Choroid plexus epithelial cell (primary cell): Measurements from ENCODE around the gene C11orf91.

Experiments
- DNase-seq: peaks from one replicate; pipeline ENCODE4 v3.0.0-alpha.2; 2010; ENCODE audit warnings: low read depth
- H3K4me3 ChIP-seq: 2 replicates; pipeline ENCODE4 v1.5.1; 2011; ENCODE audit warnings: low read depth, mild to moderate bottlenecking, control low read depth, low read length, moderate library complexity
- TF ChIP-seq, protein P1 (sequence below): conservative IDR thresholded peaks from 2 replicates; pipeline ENCODE4 v1.5.1; 2011; ENCODE audit warnings: low read depth, mild to moderate bottlenecking, control low read depth, inconsistent platforms, low read length, moderate library complexity

C11orf91 gene

DNA sequence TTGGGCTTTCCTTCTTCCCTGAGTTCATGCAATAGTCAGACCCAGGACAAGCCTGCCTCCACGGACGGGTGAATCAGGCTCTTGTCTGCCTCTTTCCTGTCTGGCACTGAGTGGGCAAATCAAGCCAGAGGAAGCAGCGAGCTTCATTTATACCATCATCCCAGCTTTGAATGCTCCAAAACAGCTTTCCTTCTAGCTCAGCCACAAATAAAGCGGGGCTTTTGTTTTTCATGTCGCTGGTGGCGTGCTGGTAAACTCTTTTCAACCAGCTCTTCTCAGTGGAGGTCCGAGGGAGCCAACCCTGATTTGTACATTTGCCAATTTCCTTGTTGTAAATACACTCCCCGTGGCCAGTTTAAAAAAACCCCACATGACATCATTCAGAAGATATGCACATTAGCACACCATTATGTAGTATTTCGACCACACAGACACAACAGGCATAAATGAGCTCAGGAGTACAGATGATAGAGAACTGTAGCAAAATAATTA, 8.6 kb downstream of the C11orf91 start:
- TF ChIP-seq, protein P1, sequence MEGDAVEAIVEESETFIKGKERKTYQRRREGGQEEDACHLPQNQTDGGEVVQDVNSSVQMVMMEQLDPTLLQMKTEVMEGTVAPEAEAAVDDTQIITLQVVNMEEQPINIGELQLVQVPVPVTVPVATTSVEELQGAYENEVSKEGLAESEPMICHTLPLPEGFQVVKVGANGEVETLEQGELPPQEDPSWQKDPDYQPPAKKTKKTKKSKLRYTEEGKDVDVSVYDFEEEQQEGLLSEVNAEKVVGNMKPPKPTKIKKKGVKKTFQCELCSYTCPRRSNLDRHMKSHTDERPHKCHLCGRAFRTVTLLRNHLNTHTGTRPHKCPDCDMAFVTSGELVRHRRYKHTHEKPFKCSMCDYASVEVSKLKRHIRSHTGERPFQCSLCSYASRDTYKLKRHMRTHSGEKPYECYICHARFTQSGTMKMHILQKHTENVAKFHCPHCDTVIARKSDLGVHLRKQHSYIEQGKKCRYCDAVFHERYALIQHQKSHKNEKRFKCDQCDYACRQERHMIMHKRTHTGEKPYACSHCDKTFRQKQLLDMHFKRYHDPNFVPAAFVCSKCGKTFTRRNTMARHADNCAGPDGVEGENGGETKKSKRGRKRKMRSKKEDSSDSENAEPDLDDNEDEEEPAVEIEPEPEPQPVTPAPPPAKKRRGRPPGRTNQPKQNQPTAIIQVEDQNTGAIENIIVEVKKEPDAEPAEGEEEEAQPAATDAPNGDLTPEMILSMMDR: no peak
- DNase-seq: peak; percentile 99
- peak overlapping the region; percentile 25 for H3K4me3 ChIP-seq

DNA sequence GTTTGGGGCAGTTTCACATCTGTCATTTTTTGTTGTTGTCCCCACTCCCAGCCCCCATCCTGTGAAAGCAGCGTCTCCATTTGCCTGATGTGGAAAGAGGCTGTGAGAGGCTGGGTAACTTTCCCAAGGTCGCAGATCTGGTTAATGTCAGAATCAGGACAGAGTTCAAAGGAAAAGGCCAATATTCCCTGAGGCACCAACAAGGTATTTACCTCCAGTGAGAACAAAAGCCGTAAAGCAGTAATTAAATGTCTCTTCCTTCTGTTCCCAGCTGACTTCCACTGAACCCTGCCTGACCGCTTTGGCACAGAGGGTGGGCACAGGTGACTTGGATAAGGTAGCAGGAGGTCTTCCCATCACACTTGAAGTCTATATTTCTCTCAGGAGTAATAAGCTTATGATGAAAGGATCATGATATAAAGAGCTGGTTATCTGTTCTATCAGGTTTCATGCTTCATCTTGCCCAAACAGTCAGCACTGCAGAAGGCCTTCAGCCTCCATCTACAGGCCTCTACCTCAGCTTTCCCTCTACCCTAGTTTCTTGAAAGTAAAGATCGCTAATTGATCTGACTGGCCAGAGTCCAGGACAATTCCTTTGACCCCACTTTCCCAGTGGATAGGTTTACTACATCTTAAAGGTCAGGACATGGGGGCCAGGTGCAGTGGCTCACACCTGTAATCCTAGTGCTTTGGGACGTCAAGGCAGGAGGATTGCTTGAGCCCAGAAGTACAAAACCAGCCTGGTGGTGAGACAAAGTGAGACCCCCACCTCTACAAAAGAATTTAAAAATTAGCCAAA, 9.4 kb downstream of the C11orf91 start:
- no peak for DNase-seq
- no peak overlapping the region for H3K4me3 ChIP-seq
- TF ChIP-seq, protein P1: no peak

DNA sequence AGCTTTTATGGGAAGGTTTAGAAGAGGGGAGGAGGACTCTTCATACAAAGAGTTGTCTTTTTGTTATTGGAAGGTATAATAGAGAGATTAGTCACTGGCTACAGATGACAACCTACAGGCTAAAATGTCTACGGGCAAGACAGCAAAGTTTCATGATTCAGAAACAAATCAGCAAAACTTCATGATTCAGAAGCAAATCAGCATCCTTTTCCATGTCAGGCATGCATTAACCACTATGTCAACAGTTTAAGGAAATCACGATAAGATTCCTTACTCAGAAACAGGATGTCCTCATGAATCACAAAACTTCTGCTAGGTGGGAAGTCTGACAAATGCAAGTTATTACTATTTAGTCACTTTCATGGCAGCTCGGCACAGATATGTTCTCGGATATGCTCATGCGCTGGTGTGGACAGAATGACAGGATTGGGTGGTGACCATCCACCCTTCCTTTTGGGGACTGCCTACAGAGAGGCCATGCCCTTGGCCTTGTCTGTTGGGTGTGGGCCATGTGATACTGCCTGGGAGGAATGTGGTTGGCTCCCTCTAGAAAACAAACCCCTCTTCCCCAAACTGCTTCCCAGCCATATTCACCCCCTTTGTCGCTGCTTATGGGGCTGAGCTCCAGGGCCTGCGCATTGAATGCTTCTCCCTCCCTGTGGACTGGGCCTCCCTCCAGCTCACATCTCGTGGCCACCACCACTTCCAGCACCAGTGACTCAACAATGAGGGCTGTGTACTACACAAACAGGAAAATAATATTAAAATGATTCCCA, 10.1 kb downstream of the C11orf91 start:
- peak; percentile 94 for DNase-seq
- TF ChIP-seq, protein P1: no peak
- no peak overlapping the region for H3K4me3 ChIP-seq

DNA sequence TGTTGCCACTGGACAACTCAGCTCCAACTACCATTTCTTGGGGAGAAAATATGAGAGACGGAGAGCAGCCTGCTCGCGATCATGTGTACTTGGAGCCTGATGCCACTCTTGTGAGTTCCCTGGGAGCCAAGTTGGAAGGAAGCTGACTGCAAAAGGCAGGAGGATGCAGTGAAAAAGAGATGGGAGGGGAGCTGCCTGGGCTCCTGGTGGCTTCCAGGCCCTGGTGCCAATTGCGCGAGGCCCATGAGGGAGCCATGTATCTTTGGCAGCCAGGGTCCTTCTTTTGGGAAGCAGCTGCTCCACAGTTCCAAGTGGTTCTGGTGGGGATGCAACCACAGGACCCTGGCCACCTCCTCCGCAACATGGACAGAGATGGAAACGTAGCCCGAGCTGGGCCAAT, 11.1 kb downstream of the C11orf91 start:
- TF ChIP-seq, protein P1: no peak
- H3K4me3 ChIP-seq: no peak overlapping the region
- no peak for DNase-seq

DNA sequence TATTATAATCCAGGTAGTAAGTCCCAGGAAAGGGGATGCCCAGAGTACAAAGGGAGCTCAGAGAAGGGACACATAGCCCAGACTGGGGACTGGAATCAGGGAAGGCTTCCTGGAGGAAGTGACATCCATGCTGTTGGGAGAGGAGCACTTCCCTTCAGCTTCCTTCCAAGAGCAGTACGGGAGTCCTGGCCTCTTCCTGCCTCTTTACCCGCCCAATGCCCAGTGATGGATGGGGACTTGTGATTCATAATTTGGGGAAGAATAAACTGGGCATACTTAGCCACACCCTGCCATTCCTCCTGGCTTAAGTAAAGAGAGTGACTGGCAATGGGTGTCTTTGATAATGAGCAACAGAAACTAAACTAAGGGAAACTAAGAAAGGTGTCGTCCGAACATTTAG, 11.5 kb downstream of the C11orf91 start:
- TF ChIP-seq, protein P1: no peak
- H3K4me3 ChIP-seq: no peak overlapping the region
- no peak for DNase-seq

DNA sequence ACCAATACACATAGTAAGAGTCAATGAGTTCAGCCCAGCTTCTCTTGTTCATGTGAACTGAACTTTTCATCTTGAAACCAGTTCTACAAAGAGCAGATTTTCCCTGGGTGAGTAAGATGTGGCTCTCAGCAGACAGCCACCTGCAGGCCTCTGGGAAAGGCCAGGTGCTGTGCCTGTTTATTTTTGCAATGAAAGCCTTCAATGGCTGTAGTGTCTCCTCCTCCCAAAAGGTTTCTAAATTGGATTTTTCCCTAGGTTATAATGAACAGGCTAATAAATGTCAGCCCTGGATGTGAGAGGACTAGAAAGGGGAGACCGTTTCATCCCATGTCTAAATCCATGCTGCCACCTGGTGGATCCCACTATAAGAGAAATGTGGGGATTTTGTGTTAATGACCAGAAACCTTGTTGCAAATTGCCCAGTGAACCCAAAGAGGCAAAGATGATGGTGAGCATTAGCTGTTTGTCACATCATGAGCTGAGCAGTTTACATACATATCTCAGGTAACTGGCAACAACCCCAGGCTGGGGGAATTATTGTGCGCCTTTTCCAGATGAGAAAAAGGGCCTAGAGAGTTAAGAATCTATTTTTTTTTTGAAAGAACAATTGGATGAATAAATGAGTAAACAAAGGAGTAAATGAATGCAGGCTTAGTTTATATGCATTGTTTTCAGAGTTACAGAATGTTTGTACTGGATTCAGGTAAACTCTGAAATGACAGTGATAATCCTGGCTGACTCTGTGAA, 12.7 kb downstream of the C11orf91 start:
- DNase-seq: peak; percentile 89
- H3K4me3 ChIP-seq: no peak overlapping the region
- TF ChIP-seq, protein P1: peak; percentile 90
